NB4 (cell line): Measurements from ENCODE around the gene PGAM2.
A peak's percentile ranks its signal among the peaks of the same experiment; 100 is the strongest.

Source experiments
- DNase-seq: peaks from one replicate; pipeline ENCODE4 v3.0.0; 2010; ENCODE audit warnings: low read depth
- H3K4me3 ChIP-seq: one replicate; pipeline ENCODE4 v1.5.1; 2011; ENCODE audit warnings: mild to moderate bottlenecking, low read depth, low read length, moderate library complexity
- CTCF ChIP-seq: IDR thresholded peaks from one replicate; pipeline ENCODE4 v1.5.1; 2012; ENCODE audit warnings: low read depth, low read length
- MAX ChIP-seq: IDR thresholded peaks from 2 replicates; pipeline ENCODE4 v1.6.1; 2011; ENCODE audit warnings: low read depth, low read length
- MYC ChIP-seq: IDR thresholded peaks from 2 replicates; pipeline ENCODE4 v1.6.1; 2011; ENCODE audit warnings: low read depth, low read length
- POLR2A ChIP-seq: IDR thresholded peaks from 2 replicates; pipeline ENCODE4 v1.6.1; 2011; ENCODE audit warnings: mild to moderate bottlenecking; ENCODE audit not compliant: insufficient read length; ENCODE audit errors: extremely low read depth

The PGAM2 gene

GRCh38 chr7:44110719-44111635 lies 45.6 kb upstream of the PGAM2 start:
- no peak for TF ChIP-seq MAX
- no peak overlapping the region for H3K4me3 ChIP-seq
- DNase-seq = no peak

- TF ChIP-seq POLR2A = no peak
- no peak for TF ChIP-seq MYC
- no peak for TF ChIP-seq CTCF
- no peak for TF ChIP-seq MAX
- no peak overlapping the region for H3K4me3 ChIP-seq
- DNase-seq = no peak
Observed at GRCh38 chr7:44109991-44110390, 44.6 kb upstream of the PGAM2 start.

GRCh38 chr7:44108768-44109750 lies 43.7 kb upstream of the PGAM2 start:
- H3K4me3 ChIP-seq = no peak overlapping the region
- TF ChIP-seq POLR2A = no peak
- no peak for TF ChIP-seq MYC
- no peak for TF ChIP-seq MAX
- TF ChIP-seq CTCF = peak; percentile 39
- DNase-seq = no peak

GRCh38 chr7:44107961-44108767 lies 42.8 kb upstream of the PGAM2 start:
- no peak for TF ChIP-seq MYC
- no peak for TF ChIP-seq CTCF
- TF ChIP-seq POLR2A = no peak
- TF ChIP-seq MAX = no peak
- DNase-seq = no peak
- no peak overlapping the region for H3K4me3 ChIP-seq

- no peak overlapping the region for H3K4me3 ChIP-seq
- TF ChIP-seq MYC (no peak), POLR2A (no peak)
- no peak for DNase-seq
Observed at GRCh38 chr7:44107116-44107960, 42.0 kb upstream of the PGAM2 start.

- no peak for TF ChIP-seq POLR2A
- TF ChIP-seq CTCF = no peak
- TF ChIP-seq MYC = no peak
- no peak for TF ChIP-seq MAX
- no peak for DNase-seq
- H3K4me3 ChIP-seq = no peak overlapping the region
Observed at GRCh38 chr7:44106311-44107065, 41.1 kb upstream of the PGAM2 start.
